NCI-H82 treated with DMSO at 0.1 percent for 48 hours (cell line): ENCODE results near the gene TPM3.
"Not testable (repeated sequence)": the region's sequence is repeated elsewhere in the genome, so short reads cannot be mapped to it uniquely, and the experiment has no call there.

Experiments
- DNase-seq: peaks from one replicate; lab custom pipeline; 2025; ENCODE audit not compliant: unreplicated experiment; lab: John Stamatoyannopoulos, UW

Gene TPM3

GRCh38 chr1:154191990-154192461 lies at the start of gene TPM3:
Gene TPM3 (minus strand): TSS chr1:154192100. CDS start chr1:154192018, 82 bp downstream.
- DNase-seq, result no peak

GRCh38 chr1:154240294-154240833 lies 48.5 kb upstream of the TPM3 start:
- DNase-seq, result no peak

DNA sequence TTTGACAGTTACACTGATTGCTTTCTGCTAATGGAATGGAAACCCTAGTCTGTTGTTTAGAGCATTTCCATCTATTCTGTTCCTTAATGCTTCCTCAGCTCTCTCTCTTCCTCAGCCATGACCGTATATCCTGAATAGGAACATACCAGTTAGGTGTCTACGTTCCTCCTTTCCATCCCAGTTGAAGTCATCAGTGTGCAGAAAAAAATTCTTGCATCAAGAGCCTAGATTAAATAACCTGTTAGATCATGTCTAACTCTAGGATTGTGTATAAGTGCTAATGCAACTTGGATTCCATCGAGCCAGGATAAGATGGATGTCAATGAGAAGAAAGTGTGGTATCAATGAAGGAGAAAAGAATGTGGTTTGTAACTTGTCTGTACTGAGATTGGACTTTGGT lies 47.6 kb upstream of the TPM3 start:
- DNase-seq, result no peak

- DNase-seq, result no peak
These were observed 46.1 kb upstream of the TPM3 start for GRCh38 chr1:154237880-154238506.

DNA sequence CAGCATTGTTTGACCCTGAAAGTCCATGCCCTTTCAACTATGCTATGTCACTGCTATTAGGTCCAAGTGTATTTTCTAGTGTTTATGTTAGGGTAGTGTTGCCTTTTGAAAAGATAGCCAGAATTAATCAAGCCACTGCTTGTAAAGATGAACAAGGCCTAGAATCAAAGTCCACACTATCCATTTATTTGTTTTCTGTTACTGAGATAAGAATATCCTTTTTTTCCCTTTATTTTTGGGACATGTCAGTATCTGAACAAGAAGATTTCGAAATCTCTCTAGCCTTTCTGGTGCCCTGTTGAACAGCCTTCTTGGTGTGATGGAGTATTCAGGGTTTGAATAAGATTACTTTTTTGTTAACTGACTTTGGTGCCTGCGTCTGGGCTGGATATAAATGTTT lies 45.5 kb upstream of the TPM3 start:
- no peak for DNase-seq

- DNase-seq, result no peak
These were observed 45.0 kb upstream of the TPM3 start for GRCh38 chr1:154236855-154237254.

DNA sequence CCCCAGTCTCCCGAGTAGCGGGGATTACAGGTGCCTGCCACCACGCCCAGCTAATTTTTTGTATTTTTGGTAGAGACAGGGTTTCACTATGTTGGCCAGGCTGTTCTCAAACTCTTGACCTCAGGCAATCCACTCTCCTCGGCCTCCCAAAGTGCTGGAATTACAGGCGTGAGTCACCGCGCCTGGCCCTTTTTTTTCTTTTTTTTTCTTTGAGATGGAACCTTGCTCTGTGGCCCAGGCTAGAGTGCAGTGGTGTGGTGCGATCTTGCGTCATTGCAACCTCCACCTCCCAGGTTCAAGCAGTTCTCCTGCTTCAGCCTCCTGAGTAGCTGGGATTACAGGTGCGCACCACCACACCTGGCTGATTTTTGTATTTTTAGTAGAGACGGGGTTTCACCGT lies 41.2 kb upstream of the TPM3 start:
- not testable (repeated sequence) for DNase-seq

DNA sequence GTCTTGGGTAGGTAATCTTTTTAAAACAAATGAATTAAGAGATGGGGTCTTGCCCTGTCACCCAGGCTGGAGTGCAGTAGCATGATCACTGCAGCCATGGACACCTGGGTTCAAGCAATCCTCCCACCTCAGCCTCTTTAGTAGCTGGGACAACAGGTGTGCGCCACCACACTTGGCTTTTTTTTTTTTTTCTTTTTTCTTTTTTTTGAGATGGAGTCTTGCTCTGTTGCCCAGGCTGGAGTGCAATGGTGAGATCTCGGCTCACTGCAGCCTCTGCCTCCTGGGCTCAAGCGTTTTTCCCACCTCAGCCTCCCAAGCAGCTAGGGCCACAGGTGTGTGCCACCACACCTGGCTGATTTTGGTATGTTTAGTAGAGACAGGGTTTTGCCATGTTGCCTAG lies 39.2 kb upstream of the TPM3 start:
- DNase-seq, result not testable (repeated sequence)

DNA sequence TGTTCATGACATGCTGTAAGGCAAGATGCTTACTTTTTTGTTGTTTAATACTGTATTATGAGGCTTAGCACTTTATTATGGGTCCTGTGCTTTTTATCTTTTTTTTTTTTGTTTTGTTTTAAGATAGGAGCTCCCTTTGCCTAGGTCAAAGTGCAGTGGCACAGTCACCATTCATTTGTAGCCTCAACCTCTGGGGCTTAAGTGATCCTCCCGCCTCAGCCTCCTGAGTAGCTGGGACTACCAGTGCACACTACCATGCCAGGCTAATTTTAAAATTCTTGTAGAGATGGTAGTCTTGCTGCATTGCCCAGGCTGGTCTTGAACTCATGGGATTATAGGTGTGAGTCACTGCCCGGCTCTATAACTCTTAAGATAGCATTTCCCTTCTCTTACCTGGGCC lies 33.5 kb upstream of the TPM3 start:
- no peak for DNase-seq

GRCh38 chr1:154223621-154224020 lies 31.7 kb upstream of the TPM3 start:
- DNase-seq, result no peak

DNA sequence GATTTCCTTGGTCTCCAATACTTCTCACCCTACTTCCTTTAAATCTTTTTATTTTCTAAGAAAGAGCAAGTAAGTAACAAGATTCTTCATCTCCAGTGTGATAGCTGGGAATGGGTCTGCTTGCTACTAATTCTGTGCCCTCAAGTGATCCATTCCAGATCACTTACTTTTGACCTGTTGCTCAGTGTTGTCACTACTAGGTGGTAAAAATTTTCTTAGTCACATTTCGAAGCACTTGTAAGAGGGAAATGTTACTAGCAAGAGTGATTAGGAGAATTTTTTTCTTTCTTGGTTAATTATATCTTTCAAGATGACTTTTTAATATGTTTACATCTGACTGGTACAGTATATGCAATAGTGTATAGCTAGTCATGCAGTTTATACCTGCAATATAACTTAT lies 31.0 kb upstream of the TPM3 start:
- no peak for DNase-seq

- no peak for DNase-seq
These were observed 30.6 kb upstream of the TPM3 start for GRCh38 chr1:154222518-154222917.

- no peak for DNase-seq
These were observed 29.5 kb upstream of the TPM3 start for GRCh38 chr1:154221278-154222001.

DNA sequence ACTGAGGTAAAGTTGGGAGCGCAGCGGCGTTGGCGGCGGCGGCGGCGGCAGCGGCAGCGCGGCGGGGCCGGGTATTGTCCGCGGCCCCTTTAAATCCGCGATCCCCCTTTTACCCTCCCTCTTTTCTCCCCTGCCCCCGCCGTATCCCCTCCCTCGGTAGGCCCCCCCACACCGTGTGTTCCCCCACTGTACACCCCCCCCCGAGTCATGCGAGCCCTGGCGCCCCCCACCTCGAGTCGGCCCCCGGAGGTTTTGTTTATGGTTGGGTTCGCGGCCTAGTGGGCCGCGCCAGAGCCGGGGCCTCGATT lies 29.0 kb upstream of the TPM3 start:
- no peak for DNase-seq

DNA sequence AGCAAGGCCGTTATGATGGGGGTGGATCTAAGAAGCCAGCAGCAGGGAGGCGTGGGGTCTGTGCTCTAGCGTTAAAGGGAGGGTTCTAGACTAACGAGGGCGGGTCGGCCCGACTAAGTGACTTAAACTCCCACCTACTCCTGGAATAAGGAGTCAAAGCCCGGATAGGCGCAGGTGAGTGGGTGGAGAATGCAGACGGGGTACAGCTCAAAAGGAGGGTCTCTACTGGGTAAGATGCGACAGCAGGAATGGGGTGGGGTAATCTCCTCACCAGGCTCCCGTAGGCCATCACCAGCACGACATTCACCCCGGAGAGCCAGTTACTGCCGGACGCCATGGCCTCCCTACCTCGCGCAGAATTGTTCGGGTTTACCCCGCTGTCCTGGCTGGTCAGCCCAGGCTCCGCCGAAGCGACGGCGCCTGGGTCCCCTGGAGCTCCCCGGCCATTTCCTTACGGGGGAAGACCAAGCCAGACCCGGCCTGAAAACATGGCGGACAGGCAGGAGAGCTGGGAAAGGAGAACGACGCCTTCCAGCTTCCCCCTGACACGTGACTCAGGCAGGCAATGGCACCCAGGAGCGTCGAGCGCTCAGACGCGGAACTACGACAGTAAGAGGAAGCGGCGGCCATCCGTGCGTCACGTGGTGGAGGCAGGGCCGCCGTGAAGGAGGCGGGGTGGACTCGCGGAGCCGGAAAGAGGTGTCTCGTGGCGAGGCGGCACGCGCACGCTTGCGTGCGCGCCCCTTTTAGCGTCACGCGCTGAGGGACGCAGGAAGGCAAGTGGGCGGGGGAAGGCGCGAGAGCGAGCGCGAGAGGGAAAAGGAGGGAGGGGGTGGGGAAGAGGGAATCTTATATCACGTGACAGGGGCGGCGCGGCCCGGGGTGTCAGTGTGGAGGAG lies 28.4 kb upstream of the TPM3 start, which contains the start of gene UBAP2L:
TSS of gene UBAP2L (plus strand) at position 885 of the 899 bp plus-strand sequence. CDS start 4,169 bp downstream, outside the sequence.
- peak; percentile 98 for DNase-seq

DNA sequence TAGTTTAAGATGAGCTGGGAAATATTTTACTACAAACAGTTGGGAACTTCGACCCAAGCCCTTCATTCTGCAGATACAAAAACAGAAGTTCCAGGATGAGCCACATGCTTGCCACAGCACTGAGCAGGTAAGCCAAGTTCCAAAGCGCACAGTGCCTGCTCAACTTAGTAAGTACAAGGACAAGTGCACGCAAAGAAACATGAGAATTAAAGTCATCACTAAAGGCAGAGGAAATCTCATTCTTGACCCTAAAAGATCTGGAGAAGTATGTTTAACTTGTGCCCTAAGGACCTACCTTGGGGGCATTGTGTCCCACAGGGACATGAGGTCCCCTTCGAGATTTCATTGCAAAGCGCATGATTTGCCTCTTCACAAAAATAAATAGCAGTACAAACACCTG lies 27.6 kb upstream of the TPM3 start:
- no peak for DNase-seq

DNA sequence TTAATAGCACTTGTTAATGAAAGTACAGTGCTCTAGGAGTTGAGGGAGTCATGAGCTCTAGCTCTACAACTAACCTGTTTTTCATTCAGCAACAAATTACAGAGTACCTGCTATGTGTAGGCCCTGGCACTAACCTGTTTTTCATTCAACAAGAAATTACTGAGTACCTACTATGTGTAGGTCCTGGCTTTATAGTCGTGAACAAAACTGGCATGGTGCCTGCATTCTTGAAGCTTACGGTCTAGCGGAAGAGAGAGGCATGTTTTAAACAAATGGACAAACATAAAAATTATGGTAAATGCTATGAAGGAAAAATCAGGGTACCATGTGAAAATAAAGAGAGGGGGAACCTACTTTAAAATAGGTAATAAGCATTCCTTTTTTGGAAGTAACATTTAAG lies 26.6 kb upstream of the TPM3 start:
- no peak for DNase-seq

- no peak for DNase-seq
These were observed 21.4 kb upstream of the TPM3 start for GRCh38 chr1:154213274-154213673.

DNA sequence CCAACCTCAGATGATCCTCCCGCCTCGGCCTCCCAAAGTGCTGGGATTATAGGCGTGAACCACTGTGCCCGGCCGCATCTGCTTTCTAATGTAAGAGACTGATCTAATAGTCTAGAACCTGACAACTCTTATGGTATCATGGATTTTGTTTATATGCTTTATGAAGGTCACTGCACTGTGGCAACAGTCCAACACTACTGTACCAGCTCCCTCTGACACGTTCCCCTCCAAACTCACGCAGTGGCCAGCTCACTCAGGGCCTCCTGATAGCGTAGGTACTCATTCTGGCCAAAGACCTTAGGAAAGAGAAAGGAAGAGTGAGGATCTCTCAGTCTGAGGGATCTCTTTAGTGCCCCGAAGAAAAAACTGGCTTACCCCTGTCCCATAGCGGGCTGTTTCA lies 20.2 kb upstream of the TPM3 start:
- DNase-seq, result no peak

- DNase-seq, result no peak
These were observed 16.9 kb upstream of the TPM3 start for GRCh38 chr1:154208677-154209388.

DNA sequence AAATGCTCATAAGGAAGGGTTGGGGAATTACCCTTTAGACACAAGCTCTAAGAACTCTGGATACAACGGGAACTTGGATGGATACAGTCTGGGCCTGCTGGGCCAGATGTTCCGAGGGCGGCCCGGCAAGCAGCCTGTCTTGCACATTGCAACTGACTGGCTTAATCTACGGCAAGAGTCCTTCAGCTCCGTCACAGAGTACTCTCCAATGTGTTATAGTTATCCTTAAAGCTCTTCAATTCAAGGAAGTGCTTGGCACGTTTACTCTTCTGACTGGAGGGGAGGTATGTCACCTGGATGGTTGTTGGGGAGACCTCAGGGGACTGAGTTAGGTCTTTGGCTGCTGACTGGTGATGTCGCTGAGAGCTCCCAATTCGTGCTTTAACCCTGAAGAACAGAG lies 15.4 kb upstream of the TPM3 start:
- DNase-seq, result no peak
